Nephron (organoid): ENCODE measurements around the gene RPS6KA4.

Experiments
- H3K27ac Mint-ChIP-seq, 3 experiments: 2 replicates each; pipeline ENCODE4 v1.8.0; 2020; ENCODE audit warnings: mixed read lengths in 3 of 3, mild to moderate bottlenecking in 2 of 3, moderate library complexity in 1 of 3
- H3K27me3 Mint-ChIP-seq: 2 replicates; pipeline ENCODE4 v1.8.0; 2021; ENCODE audit warnings: low read depth, mild to moderate bottlenecking, moderate library complexity, mixed read lengths
- H3K36me3 Mint-ChIP-seq: 2 replicates; pipeline ENCODE4 v1.8.0; 2020; ENCODE audit warnings: low read depth, mixed read lengths
- H3K4me1 Mint-ChIP-seq: 2 replicates; pipeline ENCODE4 v1.8.0; 2020; ENCODE audit warnings: mixed read lengths
- H3K4me3 Mint-ChIP-seq, 3 experiments: 2 replicates each; pipeline ENCODE4 v1.8.0; 2020; ENCODE audit warnings: mild to moderate bottlenecking in 3 of 3, mixed read lengths in 3 of 3, moderate library complexity in 2 of 3
- H3K9me3 Mint-ChIP-seq: 2 replicates; pipeline ENCODE4 v1.8.0; 2020; ENCODE audit warnings: mixed read lengths
- TF ChIP-seq, protein P1 (sequence below), 3 experiments: fragments of 200-600 bp; sonication (generic); IDR thresholded peaks; one replicate each; pipeline ENCODE4 v1.5.0; 2021; ENCODE audit warnings: antibody characterized with exemption in 3 of 3; ENCODE audit not compliant: unreplicated experiment in 3 of 3

RPS6KA4 gene

DNA sequence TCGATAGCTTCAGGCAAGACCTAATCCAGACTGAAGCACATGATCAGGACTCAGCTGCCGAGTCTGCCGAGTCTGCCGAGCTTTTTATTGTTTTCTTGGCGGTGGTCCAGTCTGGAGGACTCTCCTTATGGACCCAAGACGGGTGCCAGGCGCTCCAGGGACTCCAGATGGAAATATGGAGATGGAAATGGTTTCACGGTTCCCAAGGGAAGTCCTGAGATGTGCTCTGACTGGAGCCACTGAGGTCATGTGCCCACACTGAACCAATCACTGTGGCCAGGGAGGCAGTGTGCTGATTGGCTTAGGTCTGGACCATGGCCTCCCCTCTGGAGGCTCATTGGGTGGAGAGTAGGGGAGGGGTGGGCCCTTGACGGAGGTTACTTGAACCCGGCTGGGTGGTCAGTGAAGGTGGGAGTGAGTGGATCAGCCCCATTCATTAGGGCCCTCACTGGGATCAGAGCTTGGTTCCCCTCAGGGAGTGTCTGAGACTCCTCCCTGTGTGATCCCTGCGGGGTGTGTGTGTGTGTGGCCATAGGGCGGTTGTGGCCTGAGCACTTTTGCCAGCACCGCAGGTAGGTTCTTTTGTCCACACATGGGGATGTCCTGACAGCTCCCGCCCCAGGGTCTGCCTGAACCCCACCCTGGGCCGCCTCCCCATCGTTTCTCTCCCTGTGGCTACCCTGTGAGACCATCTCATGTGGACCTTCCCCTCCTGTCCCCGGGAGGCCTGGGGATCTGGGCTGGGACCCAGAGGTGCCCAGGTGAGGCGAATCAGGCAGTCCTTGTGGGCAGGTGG, 14.0 kb downstream of the RPS6KA4 start:
- Mint-ChIP-seq H3K4me3 (no peak overlapping the region), H3K27me3 (peaks cover 5% of the 10 kb centered on the region), H3K9me3 (no peaks in the 10 kb centered on the region), H3K27ac (peak overlapping the region in 2 of 3 experiments; percentile 20 to 33), H3K36me3 (peaks cover 14% of the 10 kb centered on the region), H3K4me1 (no peaks in the 10 kb centered on the region)
- TF ChIP-seq, protein P1, sequence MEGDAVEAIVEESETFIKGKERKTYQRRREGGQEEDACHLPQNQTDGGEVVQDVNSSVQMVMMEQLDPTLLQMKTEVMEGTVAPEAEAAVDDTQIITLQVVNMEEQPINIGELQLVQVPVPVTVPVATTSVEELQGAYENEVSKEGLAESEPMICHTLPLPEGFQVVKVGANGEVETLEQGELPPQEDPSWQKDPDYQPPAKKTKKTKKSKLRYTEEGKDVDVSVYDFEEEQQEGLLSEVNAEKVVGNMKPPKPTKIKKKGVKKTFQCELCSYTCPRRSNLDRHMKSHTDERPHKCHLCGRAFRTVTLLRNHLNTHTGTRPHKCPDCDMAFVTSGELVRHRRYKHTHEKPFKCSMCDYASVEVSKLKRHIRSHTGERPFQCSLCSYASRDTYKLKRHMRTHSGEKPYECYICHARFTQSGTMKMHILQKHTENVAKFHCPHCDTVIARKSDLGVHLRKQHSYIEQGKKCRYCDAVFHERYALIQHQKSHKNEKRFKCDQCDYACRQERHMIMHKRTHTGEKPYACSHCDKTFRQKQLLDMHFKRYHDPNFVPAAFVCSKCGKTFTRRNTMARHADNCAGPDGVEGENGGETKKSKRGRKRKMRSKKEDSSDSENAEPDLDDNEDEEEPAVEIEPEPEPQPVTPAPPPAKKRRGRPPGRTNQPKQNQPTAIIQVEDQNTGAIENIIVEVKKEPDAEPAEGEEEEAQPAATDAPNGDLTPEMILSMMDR (IDR thresholded peaks at IDR 0.05; ENCODE audit: unreplicated experiment in 3 of 3): no peak

DNA sequence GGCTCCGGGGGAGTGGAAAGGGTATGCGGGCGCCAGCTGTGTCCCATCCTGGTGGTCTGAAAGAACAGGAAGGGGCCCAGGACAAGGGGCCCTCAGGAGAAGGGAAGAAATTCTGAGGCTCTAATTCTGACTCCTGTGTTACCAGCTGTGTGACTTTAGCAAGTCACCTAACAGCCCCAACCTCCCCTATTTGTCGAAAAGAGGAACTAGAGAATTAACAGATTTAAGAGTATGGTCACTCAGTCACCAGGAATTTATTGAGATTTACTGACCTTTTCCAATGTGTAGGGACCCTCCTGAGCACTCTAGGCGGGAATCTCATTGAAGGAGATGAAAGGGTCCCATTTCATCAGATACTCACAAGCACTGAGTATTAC, 14.6 kb downstream of the RPS6KA4 start:
- H3K27ac Mint-ChIP-seq: no peak overlapping the region
- no peak overlapping the region for H3K4me3 Mint-ChIP-seq
- H3K27me3 Mint-ChIP-seq: peaks cover 5% of the 10 kb centered on the region
- H3K36me3 Mint-ChIP-seq: peaks cover 11% of the 10 kb centered on the region
- H3K9me3 Mint-ChIP-seq: no peaks in the 10 kb centered on the region
- TF ChIP-seq, protein P1 (IDR thresholded peaks at IDR 0.05; ENCODE audit: unreplicated experiment in 3 of 3): no peak
- H3K4me1 Mint-ChIP-seq: no peaks in the 10 kb centered on the region

DNA sequence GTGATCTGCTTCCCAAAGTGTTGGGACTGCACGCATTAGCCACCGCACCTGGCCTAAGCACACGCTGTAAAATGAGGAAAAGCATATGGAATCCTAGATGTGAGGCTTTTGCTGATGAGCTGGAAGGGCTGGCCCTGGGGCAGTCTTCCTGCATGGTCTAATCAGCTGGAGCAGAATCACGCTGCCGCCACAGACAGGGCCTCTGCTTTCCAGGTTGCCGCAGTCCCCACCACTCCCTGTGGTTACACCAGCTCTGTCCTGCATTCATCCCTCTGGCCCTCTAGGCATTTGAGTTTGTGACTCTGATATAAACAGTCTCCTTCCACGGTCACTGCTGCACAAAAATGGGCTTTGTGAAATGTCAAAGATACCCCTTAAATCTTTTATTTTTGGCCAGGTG, 17.1 kb downstream of the RPS6KA4 start:
- TF ChIP-seq, protein P1 (IDR thresholded peaks at IDR 0.05; ENCODE audit: unreplicated experiment in 3 of 3): no peak
- H3K9me3 Mint-ChIP-seq: no peaks in the 10 kb centered on the region
- H3K27me3 Mint-ChIP-seq: peaks cover 5% of the 10 kb centered on the region
- H3K4me1 Mint-ChIP-seq: no peaks in the 10 kb centered on the region
- H3K36me3 Mint-ChIP-seq: no peaks in the 10 kb centered on the region
- no peak overlapping the region for H3K4me3 Mint-ChIP-seq
- no peak overlapping the region for H3K27ac Mint-ChIP-seq

DNA sequence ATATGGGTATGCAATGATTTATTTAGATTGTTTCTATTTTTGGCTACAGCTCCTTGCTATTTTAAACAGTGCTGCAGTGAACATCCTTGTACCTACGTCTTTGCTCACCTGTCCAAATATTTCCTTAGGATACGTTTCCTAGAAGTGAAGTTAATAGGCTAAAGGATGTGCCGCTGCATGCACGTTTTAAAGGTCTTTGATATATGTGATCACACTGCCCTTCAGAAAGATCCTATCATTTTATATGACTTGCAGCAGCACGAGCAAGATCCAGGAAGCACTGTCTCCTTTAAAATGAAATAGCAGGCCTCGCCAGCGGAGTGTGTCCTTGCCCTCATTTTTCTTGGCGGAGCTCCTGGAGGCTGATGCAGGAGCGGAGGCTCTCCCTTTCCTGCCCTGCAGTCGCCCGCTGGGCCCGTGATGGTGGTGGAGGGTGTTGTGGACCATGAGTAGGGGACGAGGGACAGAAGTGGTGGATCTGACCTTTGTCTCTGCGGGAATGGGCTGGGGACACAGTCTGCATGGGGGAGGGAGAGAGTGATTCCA, 19.4 kb downstream of the RPS6KA4 start:
- H3K4me3 Mint-ChIP-seq: no peak overlapping the region
- H3K27ac Mint-ChIP-seq: no peak overlapping the region
- peaks cover 5% of the 10 kb centered on the region for H3K4me1 Mint-ChIP-seq
- TF ChIP-seq, protein P1 (IDR thresholded peaks at IDR 0.05; ENCODE audit: unreplicated experiment in 3 of 3): no peak
- H3K27me3 Mint-ChIP-seq: peaks cover 9% of the 10 kb centered on the region
- no peaks in the 10 kb centered on the region for H3K36me3 Mint-ChIP-seq
- no peaks in the 10 kb centered on the region for H3K9me3 Mint-ChIP-seq

DNA sequence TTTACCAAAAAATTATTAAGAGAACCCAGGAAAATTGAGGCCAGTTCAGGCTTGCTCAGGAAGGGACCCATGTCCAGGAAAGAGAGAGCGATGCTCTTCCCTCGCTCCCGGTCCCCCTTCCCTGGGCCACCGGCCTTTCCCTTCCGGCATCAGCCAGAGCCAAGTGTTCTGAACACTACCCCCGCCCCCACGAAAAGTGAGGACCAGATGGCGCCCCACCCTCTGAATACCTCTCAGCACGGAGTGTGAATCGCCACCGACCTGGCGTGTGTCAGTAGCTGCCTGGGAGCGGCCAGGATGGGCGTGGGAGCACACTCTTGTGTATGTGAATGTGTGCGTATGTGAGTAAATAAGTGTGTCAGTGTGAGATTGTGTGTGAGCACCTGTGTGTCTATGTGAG, 20.2 kb downstream of the RPS6KA4 start:
- no peak overlapping the region for H3K4me3 Mint-ChIP-seq
- H3K36me3 Mint-ChIP-seq: no peaks in the 10 kb centered on the region
- peaks cover 9% of the 10 kb centered on the region for H3K27me3 Mint-ChIP-seq
- TF ChIP-seq, protein P1 (IDR thresholded peaks at IDR 0.05; ENCODE audit: unreplicated experiment in 3 of 3): no peak
- H3K4me1 Mint-ChIP-seq: peaks cover 5% of the 10 kb centered on the region
- H3K27ac Mint-ChIP-seq: no peak overlapping the region
- H3K9me3 Mint-ChIP-seq: no peaks in the 10 kb centered on the region
